GM12878 (cell line): ENCODE measurements around the gene ZNF132. TPM values are rescaled to one million over a fixed set of nuclear protein-coding genes. Genes with fewer than 3 reads are reported as not detected.

Source experiments
- BCLAF1 ChIP-seq: fragments of 450-650 bp; IDR thresholded peaks from 2 replicates; pipeline ENCODE4 v1.6.1; 2017; ENCODE audit warnings: antibody characterized with exemption, mild to moderate bottlenecking, moderate library complexity
- CHD4 ChIP-seq: fragments of 200-600 bp; sonication (generic); IDR thresholded peaks from 2 replicates; pipeline ENCODE4 v1.6.1; 2016; ENCODE audit warnings: mild to moderate bottlenecking
- CREB1 ChIP-seq: IDR thresholded peaks from 2 replicates; pipeline ENCODE4 v1.6.1; 2012; ENCODE audit warnings: low read depth, mild to moderate bottlenecking, inconsistent platforms
- FOXM1 ChIP-seq: IDR thresholded peaks from 2 replicates; pipeline ENCODE4 v1.6.1; 2012; ENCODE audit warnings: low read depth, mild to moderate bottlenecking, inconsistent platforms, low read length, moderate library complexity
- GABPA ChIP-seq: IDR thresholded peaks from 2 replicates; pipeline ENCODE4 v1.6.1; 2014; ENCODE audit warnings: antibody characterized with exemption, low read depth, mild to moderate bottlenecking, inconsistent platforms
- IRF5 ChIP-seq: fragments of 450-650 bp; IDR thresholded peaks from 2 replicates; pipeline ENCODE4 v1.6.1; 2017; ENCODE audit warnings: borderline replicate concordance
- JUNB ChIP-seq: IDR thresholded peaks from 2 replicates; pipeline ENCODE4 v1.6.1; 2016; ENCODE audit warnings: antibody characterized with exemption, mild to moderate bottlenecking
- JUND ChIP-seq: IDR thresholded peaks from 2 replicates; pipeline ENCODE4 v1.6.1; 2012; ENCODE audit warnings: low read depth, mild to moderate bottlenecking, low read length, improper control_type of control experiment, moderate library complexity
- PRDM15 ChIP-seq: fragments of 450-650 bp; formaldehyde crosslinking; IDR thresholded peaks from 2 replicates; pipeline ENCODE4 v1.4.0; 2020; ENCODE audit warnings: mild to moderate bottlenecking, moderate library complexity
- RBBP5 ChIP-seq: fragments of 200-600 bp; sonication (generic); conservative IDR thresholded peaks from 2 replicates; pipeline ENCODE4 v1.6.1; 2016
- SIN3A ChIP-seq: IDR thresholded peaks from 2 replicates; pipeline ENCODE4 v1.6.1; 2012; ENCODE audit warnings: low read depth, low read length, improper control_type of control experiment
- TAF1 ChIP-seq: IDR thresholded peaks from 2 replicates; pipeline ENCODE4 v1.6.1; 2011; ENCODE audit warnings: mild to moderate bottlenecking, low read depth, low read length, borderline replicate concordance
- TCF7 ChIP-seq: IDR thresholded peaks from 2 replicates; pipeline ENCODE4 v1.6.1; 2014; ENCODE audit warnings: antibody characterized with exemption, borderline replicate concordance
- ZBTB33 ChIP-seq: fragments of 450-650 bp; IDR thresholded peaks from 2 replicates; pipeline ENCODE4 v1.6.1; 2017; ENCODE audit warnings: mild to moderate bottlenecking
- ZBTB4 ChIP-seq: fragments of 450-650 bp; formaldehyde crosslinking; IDR thresholded peaks from 2 replicates; pipeline ENCODE4 v1.4.0; 2022; ENCODE audit warnings: mild to moderate bottlenecking, moderate library complexity
- ZNF384 ChIP-seq: IDR thresholded peaks from 2 replicates; pipeline ENCODE4 v1.6.1; 2012; ENCODE audit warnings: low read depth, mild to moderate bottlenecking, low read length, improper control_type of control experiment, borderline replicate concordance
- polyA plus RNA-seq, 11 experiments: library from polyadenylated mRNA; depleted of rRNA in 4 of 11; unstranded in 6 of 11; stranded (reverse) in 5 of 11; fragments of >200 nt; fragmentation: Nextera tagmentation in 4 of 11; fragmentation: Illumina TruSeq in 1 of 11; extraction: Ambion mirVana in 4 of 11; extraction: Trizol in 1 of 11; gene quantifications; 1 replicate in 1 of 11; 2 replicates in 10 of 11; pipeline versions ENCODE4 v1.2.1 to v1.2.3, GENCODE V29; 2011 to 2016; ENCODE audit warnings: inconsistent platforms in 2 of 11, missing spikeins in 2 of 11, low read depth in 1 of 11
- total RNA-seq, 4 experiments: library from RNA; depleted of rRNA in 3 of 4; stranded (reverse); fragments of >200 nt in 3 of 4; fragmentation: Illumina TruSeq in 1 of 4; extraction: Trizol in 1 of 4; gene quantifications; 2 replicates each; pipeline versions ENCODE4 v1.2.1 to v1.2.3, GENCODE V29; 2013 to 2021

Gene ZNF132
- total and polyA plus RNA-seq, 10 of the 15 experiments (the other 5 are each of a cell fraction or from before 2014, with no cell fraction given), result 0.56 to 4.0 (median 2.3) TPM

GRCh38 chr19:58400916-58401839 lies 38.8 kb downstream of the ZNF132 start (continued):
- TF ChIP-seq JUND (no peak), ZNF384 (no peak), TCF7 (no peak), RBBP5 (no peak), BCLAF1 (no peak), CHD4 (no peak), TAF1 (peak; percentile 86; the same call in 1 of the 2 replicates), CREB1 (peak; percentile 94), ZBTB33 (no peak), JUNB (no peak), SIN3A (peak; percentile 83), GABPA (no peak), PRDM15 (CRISPR knock-in tag) (no peak), FOXM1 (no peak), ZBTB4 (CRISPR knock-in tag) (no peak), IRF5 (no peak)
